Measurements from ENCODE around the gene TFEC.
"Not testable (repeated sequence)": the region's sequence is repeated elsewhere in the genome, so short reads cannot be mapped to it uniquely, and the experiment has no call there.

The TFEC gene

GRCh38 chr7:115987486-115987885 lies 43.1 kb downstream of the TFEC start:
- no peak for DNase-seq

GRCh38 chr7:115984105-115984504 lies 46.5 kb downstream of the TFEC start:
- DNase-seq, result no peak

GRCh38 chr7:115980159-115980558 lies 50.4 kb downstream of the TFEC start:
- DNase-seq, result no peak

- no peak for DNase-seq
These were observed 53.9 kb downstream of the TFEC start for GRCh38 chr7:115976651-115977050.

GRCh38 chr7:115975766-115976165 lies 54.8 kb downstream of the TFEC start:
- DNase-seq, result no peak

GRCh38 chr7:115973406-115973805 lies 57.2 kb downstream of the TFEC start:
- no peak for DNase-seq

- no peak for DNase-seq
These were observed 59.1 kb downstream of the TFEC start for GRCh38 chr7:115971506-115971905.

- no peak for DNase-seq
These were observed 62.0 kb downstream of the TFEC start for GRCh38 chr7:115968596-115968995.

- no peak for DNase-seq
These were observed 62.4 kb downstream of the TFEC start for GRCh38 chr7:115968171-115968570.

GRCh38 chr7:115965796-115966475 lies 64.6 kb downstream of the TFEC start:
- DNase-seq, result no peak

GRCh38 chr7:115965236-115965635 lies 65.3 kb downstream of the TFEC start:
- DNase-seq, result no peak

GRCh38 chr7:115964799-115965198 lies 65.8 kb downstream of the TFEC start:
- no peak for DNase-seq

GRCh38 chr7:115962340-115962739 lies 68.2 kb downstream of the TFEC start:
- no peak for DNase-seq

- DNase-seq, result no peak
These were observed 76.8 kb downstream of the TFEC start for GRCh38 chr7:115953592-115954255.

- no peak for DNase-seq
These were observed 77.7 kb downstream of the TFEC start for GRCh38 chr7:115952832-115953231.

GRCh38 chr7:115951547-115951946 lies 79.0 kb downstream of the TFEC start:
- no peak for DNase-seq

- no peak for DNase-seq
These were observed 88.8 kb downstream of the TFEC start for GRCh38 chr7:115941703-115942268.

GRCh38 chr7:115940460-115941060 lies 90.0 kb downstream of the TFEC start:
- DNase-seq, result no peak

GRCh38 chr7:115937960-115938359 lies 92.6 kb downstream of the TFEC start:
- DNase-seq, result no peak

GRCh38 chr7:115933471-115933870 lies 97.1 kb downstream of the TFEC start:
- DNase-seq, result no peak

- no peak for DNase-seq
These were observed 97.7 kb downstream of the TFEC start for GRCh38 chr7:115932880-115933279.

- DNase-seq, result not testable (repeated sequence)
These were observed 100.4 kb downstream of the TFEC start for GRCh38 chr7:115930184-115930583.

- not testable (repeated sequence) for DNase-seq
These were observed 100.8 kb downstream of the TFEC start for GRCh38 chr7:115929736-115930135.

- DNase-seq, result no peak
These were observed 106.2 kb downstream of the TFEC start for GRCh38 chr7:115924411-115924810.
